Endothelial cell (in vitro differentiated cells): ENCODE data around the gene FIGN. TPM values are rescaled to one million over a fixed set of nuclear protein-coding genes. Genes with fewer than 3 reads are reported as not detected.

Source experiments
- DNase-seq: peaks from one replicate; pipeline ENCODE4 v3.0.0; 2021; ENCODE audit warnings: low spot score
- H3K27ac Mint-ChIP-seq: one replicate; pipeline ENCODE4 v1.8.0; 2021; ENCODE audit warnings: mixed read lengths, inconsistent platforms; ENCODE audit not compliant: unreplicated experiment
- H3K27me3 Mint-ChIP-seq: one replicate; pipeline ENCODE4 v1.8.0; 2021; ENCODE audit warnings: mild to moderate bottlenecking, moderate library complexity, mixed read lengths, inconsistent platforms; ENCODE audit not compliant: unreplicated experiment
- H3K36me3 Mint-ChIP-seq: one replicate; pipeline ENCODE4 v1.8.0; 2021; ENCODE audit warnings: mild to moderate bottlenecking, low read depth, mixed read lengths, inconsistent platforms; ENCODE audit not compliant: unreplicated experiment
- H3K4me1 Mint-ChIP-seq: one replicate; pipeline ENCODE4 v1.8.0; 2021; ENCODE audit warnings: mild to moderate bottlenecking, mixed read lengths, inconsistent platforms; ENCODE audit not compliant: unreplicated experiment
- H3K4me3 Mint-ChIP-seq: one replicate; pipeline ENCODE4 v1.8.0; 2021; ENCODE audit warnings: mild to moderate bottlenecking, mixed read lengths, inconsistent platforms; ENCODE audit not compliant: unreplicated experiment
- H3K9me3 Mint-ChIP-seq: one replicate; pipeline ENCODE4 v1.8.0; 2021; ENCODE audit warnings: mixed read lengths, inconsistent platforms; ENCODE audit not compliant: unreplicated experiment
- total RNA-seq: library from RNA; stranded (reverse); fragmentation: NEBNext Ultra II Directional; extraction: Animal tissue kit (Norgen Biotek cat#: 25700); gene quantifications from one replicate; pipeline ENCODE4 v1.2.1, GENCODE V29; 2021; ENCODE audit not compliant: unreplicated experiment
- TF ChIP-seq, protein P1 (sequence below): fragments of 200-600 bp; sonication (generic); IDR thresholded peaks from one replicate; pipeline ENCODE4 v1.5.0; 2021; ENCODE audit warnings: antibody characterized with exemption; ENCODE audit not compliant: unreplicated experiment

The FIGN gene
- total RNA-seq, 1 donor from 2014 or later, result 14.0 TPM

GRCh38 chr2:163755366-163755765 lies 19.6 kb upstream of the FIGN start:
- TF ChIP-seq, protein P1, sequence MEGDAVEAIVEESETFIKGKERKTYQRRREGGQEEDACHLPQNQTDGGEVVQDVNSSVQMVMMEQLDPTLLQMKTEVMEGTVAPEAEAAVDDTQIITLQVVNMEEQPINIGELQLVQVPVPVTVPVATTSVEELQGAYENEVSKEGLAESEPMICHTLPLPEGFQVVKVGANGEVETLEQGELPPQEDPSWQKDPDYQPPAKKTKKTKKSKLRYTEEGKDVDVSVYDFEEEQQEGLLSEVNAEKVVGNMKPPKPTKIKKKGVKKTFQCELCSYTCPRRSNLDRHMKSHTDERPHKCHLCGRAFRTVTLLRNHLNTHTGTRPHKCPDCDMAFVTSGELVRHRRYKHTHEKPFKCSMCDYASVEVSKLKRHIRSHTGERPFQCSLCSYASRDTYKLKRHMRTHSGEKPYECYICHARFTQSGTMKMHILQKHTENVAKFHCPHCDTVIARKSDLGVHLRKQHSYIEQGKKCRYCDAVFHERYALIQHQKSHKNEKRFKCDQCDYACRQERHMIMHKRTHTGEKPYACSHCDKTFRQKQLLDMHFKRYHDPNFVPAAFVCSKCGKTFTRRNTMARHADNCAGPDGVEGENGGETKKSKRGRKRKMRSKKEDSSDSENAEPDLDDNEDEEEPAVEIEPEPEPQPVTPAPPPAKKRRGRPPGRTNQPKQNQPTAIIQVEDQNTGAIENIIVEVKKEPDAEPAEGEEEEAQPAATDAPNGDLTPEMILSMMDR, result no peak
- H3K27me3 Mint-ChIP-seq, result no peaks in the 10 kb centered on the region
- no peaks in the 10 kb centered on the region for H3K9me3 Mint-ChIP-seq
- no peaks in the 10 kb centered on the region for H3K36me3 Mint-ChIP-seq
- H3K27ac Mint-ChIP-seq, result no peak overlapping the region
- H3K4me3 Mint-ChIP-seq, result no peak overlapping the region
- DNase-seq, result no peak
- H3K4me1 Mint-ChIP-seq, result no peaks in the 10 kb centered on the region

- TF ChIP-seq, protein P1, result no peak
- Mint-ChIP-seq H3K9me3 (no peaks in the 10 kb centered on the region), H3K27me3 (no peaks in the 10 kb centered on the region), H3K36me3 (no peaks in the 10 kb centered on the region), H3K4me1 (no peaks in the 10 kb centered on the region), H3K27ac (no peak overlapping the region), H3K4me3 (no peak overlapping the region)
- DNase-seq, result no peak
Measured at GRCh38 chr2:163753726-163754125, 17.9 kb upstream of the FIGN start.

- no peaks in the 10 kb centered on the region for H3K27me3 Mint-ChIP-seq
- no peaks in the 10 kb centered on the region for H3K4me1 Mint-ChIP-seq
- no peak overlapping the region for H3K4me3 Mint-ChIP-seq
- no peak for DNase-seq
- TF ChIP-seq, protein P1, result no peak
- no peaks in the 10 kb centered on the region for H3K36me3 Mint-ChIP-seq
- H3K27ac Mint-ChIP-seq, result no peak overlapping the region
- no peaks in the 10 kb centered on the region for H3K9me3 Mint-ChIP-seq
Measured at GRCh38 chr2:163752267-163752666, 16.5 kb upstream of the FIGN start.

DNA sequence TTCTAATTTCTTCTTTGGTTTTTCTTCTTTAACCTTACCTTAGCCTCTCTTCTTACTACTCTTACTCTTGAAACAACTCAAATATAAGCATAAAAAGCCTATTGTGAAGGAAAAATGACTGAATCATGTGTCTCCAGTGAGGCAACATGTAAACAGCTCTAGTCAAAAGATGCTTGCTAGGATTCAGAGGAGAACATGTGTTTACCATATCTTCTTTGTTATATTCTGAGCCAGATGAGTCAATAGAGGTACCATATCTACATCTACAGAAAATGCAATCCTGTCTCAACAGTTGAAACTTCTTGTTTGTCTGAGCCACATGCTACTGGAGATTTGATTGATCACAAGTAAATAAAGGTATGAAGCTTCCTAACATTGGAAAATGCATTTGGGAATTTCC lies 15.9 kb upstream of the FIGN start:
- no peaks in the 10 kb centered on the region for H3K9me3 Mint-ChIP-seq
- H3K27me3 Mint-ChIP-seq, result no peaks in the 10 kb centered on the region
- DNase-seq, result no peak
- no peak overlapping the region for H3K4me3 Mint-ChIP-seq
- TF ChIP-seq, protein P1, result no peak
- no peaks in the 10 kb centered on the region for H3K36me3 Mint-ChIP-seq
- no peaks in the 10 kb centered on the region for H3K4me1 Mint-ChIP-seq
- H3K27ac Mint-ChIP-seq, result no peak overlapping the region

GRCh38 chr2:163748420-163748819 lies 12.6 kb upstream of the FIGN start:
- Mint-ChIP-seq H3K4me3 (no peak overlapping the region), H3K27me3 (no peaks in the 10 kb centered on the region), H3K36me3 (no peaks in the 10 kb centered on the region), H3K27ac (no peak overlapping the region), H3K4me1 (no peaks in the 10 kb centered on the region), H3K9me3 (no peaks in the 10 kb centered on the region)
- TF ChIP-seq, protein P1, result no peak
- no peak for DNase-seq
